Mammary epithelial cell (primary cell): ENCODE results near the gene SSBP3.

Experiments used
- EZH2 ChIP-seq: IDR thresholded peaks from 2 replicates; pipeline ENCODE4 v1.6.1; 2012; ENCODE audit warnings: low read length, inconsistent platforms, borderline replicate concordance
- TF ChIP-seq, protein P1 (sequence below), 2 donors: IDR thresholded peaks in 1 of 2; conservative IDR thresholded peaks in 1 of 2; 2 replicates each; pipeline ENCODE4 v1.5.1; 2011 to 2012; ENCODE audit warnings: inconsistent platforms in 2 of 2, low read length in 2 of 2, mild to moderate bottlenecking in 2 of 2, control low read depth in 1 of 2, low read depth in 1 of 2; ENCODE audit not compliant: insufficient read depth in 1 of 2; ENCODE audit errors: extremely low read depth in 1 of 2

- TF ChIP-seq, protein P1, sequence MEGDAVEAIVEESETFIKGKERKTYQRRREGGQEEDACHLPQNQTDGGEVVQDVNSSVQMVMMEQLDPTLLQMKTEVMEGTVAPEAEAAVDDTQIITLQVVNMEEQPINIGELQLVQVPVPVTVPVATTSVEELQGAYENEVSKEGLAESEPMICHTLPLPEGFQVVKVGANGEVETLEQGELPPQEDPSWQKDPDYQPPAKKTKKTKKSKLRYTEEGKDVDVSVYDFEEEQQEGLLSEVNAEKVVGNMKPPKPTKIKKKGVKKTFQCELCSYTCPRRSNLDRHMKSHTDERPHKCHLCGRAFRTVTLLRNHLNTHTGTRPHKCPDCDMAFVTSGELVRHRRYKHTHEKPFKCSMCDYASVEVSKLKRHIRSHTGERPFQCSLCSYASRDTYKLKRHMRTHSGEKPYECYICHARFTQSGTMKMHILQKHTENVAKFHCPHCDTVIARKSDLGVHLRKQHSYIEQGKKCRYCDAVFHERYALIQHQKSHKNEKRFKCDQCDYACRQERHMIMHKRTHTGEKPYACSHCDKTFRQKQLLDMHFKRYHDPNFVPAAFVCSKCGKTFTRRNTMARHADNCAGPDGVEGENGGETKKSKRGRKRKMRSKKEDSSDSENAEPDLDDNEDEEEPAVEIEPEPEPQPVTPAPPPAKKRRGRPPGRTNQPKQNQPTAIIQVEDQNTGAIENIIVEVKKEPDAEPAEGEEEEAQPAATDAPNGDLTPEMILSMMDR (conservative IDR thresholded peaks at IDR 0.05 in 1 of 2, IDR thresholded peaks at IDR 0.05 in 1 of 2; ENCODE audit: extremely low read depth in 1 of 2, insufficient read depth in 1 of 2, low read depth in 1 of 2, low read length in 2 of 2), result no peak
- TF ChIP-seq EZH2, result no peak
Measured at GRCh38 chr1:54315099-54315498, 91.1 kb downstream of the SSBP3 start.
